ENCODE results near the gene FRMD4A.

DNA sequence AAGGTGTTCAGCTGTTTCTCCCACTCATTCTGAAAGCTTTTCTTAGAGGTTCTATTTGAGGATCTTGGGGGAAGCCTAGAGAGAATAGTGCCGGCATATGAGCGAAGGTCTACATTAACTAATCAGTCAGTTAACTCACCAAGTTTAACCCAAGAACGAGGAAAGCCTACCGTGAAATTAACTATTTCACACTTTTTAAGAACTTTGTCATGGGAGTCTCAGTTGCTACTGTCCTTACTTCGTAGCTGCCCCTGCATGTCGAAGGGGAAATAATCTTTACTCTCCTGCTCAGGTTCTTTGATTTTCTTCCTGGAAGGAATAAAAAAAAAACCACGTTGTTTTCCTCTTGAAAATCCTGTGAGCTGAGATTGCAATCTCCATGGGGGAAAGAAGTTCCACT, 115.1 kb downstream of the FRMD4A start:
- TF ChIP-seq, protein P1, sequence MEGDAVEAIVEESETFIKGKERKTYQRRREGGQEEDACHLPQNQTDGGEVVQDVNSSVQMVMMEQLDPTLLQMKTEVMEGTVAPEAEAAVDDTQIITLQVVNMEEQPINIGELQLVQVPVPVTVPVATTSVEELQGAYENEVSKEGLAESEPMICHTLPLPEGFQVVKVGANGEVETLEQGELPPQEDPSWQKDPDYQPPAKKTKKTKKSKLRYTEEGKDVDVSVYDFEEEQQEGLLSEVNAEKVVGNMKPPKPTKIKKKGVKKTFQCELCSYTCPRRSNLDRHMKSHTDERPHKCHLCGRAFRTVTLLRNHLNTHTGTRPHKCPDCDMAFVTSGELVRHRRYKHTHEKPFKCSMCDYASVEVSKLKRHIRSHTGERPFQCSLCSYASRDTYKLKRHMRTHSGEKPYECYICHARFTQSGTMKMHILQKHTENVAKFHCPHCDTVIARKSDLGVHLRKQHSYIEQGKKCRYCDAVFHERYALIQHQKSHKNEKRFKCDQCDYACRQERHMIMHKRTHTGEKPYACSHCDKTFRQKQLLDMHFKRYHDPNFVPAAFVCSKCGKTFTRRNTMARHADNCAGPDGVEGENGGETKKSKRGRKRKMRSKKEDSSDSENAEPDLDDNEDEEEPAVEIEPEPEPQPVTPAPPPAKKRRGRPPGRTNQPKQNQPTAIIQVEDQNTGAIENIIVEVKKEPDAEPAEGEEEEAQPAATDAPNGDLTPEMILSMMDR (IDR thresholded peaks at IDR 0.05) = no peak
- TF ChIP-seq POLR2A (IDR thresholded peaks at IDR 0.05) = no peak
